Ovary (tissue), 9 donors: ENCODE results near the gene TMEM117. TPM values are rescaled to one million over a fixed set of nuclear protein-coding genes. Genes with fewer than 3 reads are reported as not detected.

Source experiments
- DNase-seq, 5 donors: peaks; one replicate each; pipeline ENCODE4 v3.0.0-alpha.2; 2019 to 2020
- H3K27ac ChIP-seq, 2 donors: fragments of 200-600 bp; one replicate each; pipeline versions ENCODE4 v1.5.1 to v1.8.0; 2019 to 2022
- H3K27me3 ChIP-seq: fragments of 200-600 bp; one replicate; pipeline ENCODE4 v1.8.0; 2022
- H3K36me3 ChIP-seq: fragments of 200-600 bp; sonication (generic); one replicate; pipeline ENCODE4 v1.5.1; 2019
- H3K4me1 ChIP-seq: one replicate; pipeline ENCODE4 v1.8.1; 2013; ENCODE audit warnings: mild to moderate bottlenecking, moderate library complexity; ENCODE audit not compliant: insufficient read depth
- H3K4me3 ChIP-seq: fragments of 200-600 bp; sonication (generic); one replicate; pipeline ENCODE4 v1.5.1; 2017
- H3K9me3 ChIP-seq, 2 donors: fragments of 200-600 bp in 1 of 2; sonication (generic) in 1 of 2; one replicate each; pipeline versions ENCODE4 v1.5.1 to v1.8.1; 2013 to 2019; ENCODE audit warnings: mild to moderate bottlenecking in 1 of 2, moderate library complexity in 1 of 2
- EP300 ChIP-seq: sonication (generic); formaldehyde crosslinking; IDR thresholded peaks from one replicate; pipeline ENCODE4 v1.6.1; 2017; ENCODE audit warnings: antibody characterized with exemption
- POLR2A ChIP-seq: fragments of 450-650 bp; IDR thresholded peaks from one replicate; pipeline ENCODE4 v1.6.1; 2017; ENCODE audit warnings: antibody characterized with exemption, mild to moderate bottlenecking, moderate library complexity
- WGBS, 3 donors: extraction: QIAGEN DNeasy Blood & Tissue Kit in 1 of 3; methylation state at CpG; one replicate each; pipeline versions ENCODE4 v1.1.5 to v1.1.7; 2013 to 2017; 5-methylcytosine and 5-hydroxymethylcytosine counted together
- intact Hi-C, 4 donors: fragments of 100-400 bp; cut with DNase I; formaldehyde crosslinking; loops; one replicate each; pipeline versions ENCODE4 v1.11.0 to v1.15.1; 2022 to 2023
- polyA plus RNA-seq, 2 donors: library from polyadenylated mRNA; stranded (reverse); fragments of 200-250 nt in 1 of 2; fragments of 350-450 nt in 1 of 2; fragmentation: Illumina TruSeq in 1 of 2; extraction: RNeasy Lipid Tissue Mini Kit (QIAGEN cat#74804) in 1 of 2; gene quantifications; one replicate each; pipeline ENCODE4 v1.2.3, GENCODE V29; 2013 to 2014
- total RNA-seq, 7 donors: library from RNA; depleted of rRNA in 2 of 7; stranded (reverse); fragments of >200 nt in 2 of 7; fragmentation: NEBNext Ultra II Directional in 3 of 7; extraction: Animal tissue kit (Norgen Biotek cat#: 25700) in 3 of 7; gene quantifications; one replicate each; pipeline versions ENCODE4 v1.1.0 to v1.2.4, GENCODE V29; 2016 to 2023
- TF ChIP-seq, protein P1 (sequence below), 3 donors: fragments of 450-650 bp in 2 of 3; fragments of 200-600 bp in 1 of 3; IDR thresholded peaks; one replicate each; pipeline versions ENCODE4 v1.5.1 to v1.8.0; 2016 to 2022; ENCODE audit warnings: antibody characterized with exemption in 3 of 3, mild to moderate bottlenecking in 1 of 3
- donor health status: DM: no; HTN: no; CAD: no; lungs with moderate emphysema.
- donor health status: DM: no; HTN: no; CAD: no.
- donor health status: Bipolar disorder and iron deficiency.
- donor health status: DM: yes; HTN: yes; CAD: no.
- donor health status: DM: no; HTN: no; CAD: no.
- donor health status: DM: yes; HTN: yes; CAD: no.

TMEM117 gene
- total and polyA plus RNA-seq, 9 donors, result 3.5 to 19.3 (median 6.3) TPM

DNA sequence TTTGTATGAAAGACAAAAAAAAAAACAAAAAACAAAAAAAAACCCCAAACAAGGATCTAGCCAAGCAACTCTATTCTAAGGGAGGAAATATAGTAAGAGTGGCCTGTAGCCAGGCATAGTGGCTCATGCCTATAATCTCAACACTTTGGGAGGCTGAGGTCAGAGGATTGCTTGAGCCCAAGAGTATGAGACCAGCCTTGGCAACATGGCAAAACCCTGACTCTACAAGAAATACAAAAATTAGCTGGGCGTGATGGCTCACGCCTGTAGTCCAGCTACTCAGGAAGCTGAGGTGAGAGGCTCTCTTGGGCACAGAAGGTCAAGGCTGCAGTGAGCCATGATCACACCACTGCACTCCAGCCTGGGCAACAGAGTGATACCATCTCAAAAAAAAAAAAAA lies 47.9 kb downstream of the TMEM117 start:
- no peaks in the 10 kb centered on the region for H3K9me3 ChIP-seq
- 84 to 97% (median 92%) methylated on average over 2 of the region's 2 CpGs for WGBS, 3 donors
- TF ChIP-seq, protein P1, sequence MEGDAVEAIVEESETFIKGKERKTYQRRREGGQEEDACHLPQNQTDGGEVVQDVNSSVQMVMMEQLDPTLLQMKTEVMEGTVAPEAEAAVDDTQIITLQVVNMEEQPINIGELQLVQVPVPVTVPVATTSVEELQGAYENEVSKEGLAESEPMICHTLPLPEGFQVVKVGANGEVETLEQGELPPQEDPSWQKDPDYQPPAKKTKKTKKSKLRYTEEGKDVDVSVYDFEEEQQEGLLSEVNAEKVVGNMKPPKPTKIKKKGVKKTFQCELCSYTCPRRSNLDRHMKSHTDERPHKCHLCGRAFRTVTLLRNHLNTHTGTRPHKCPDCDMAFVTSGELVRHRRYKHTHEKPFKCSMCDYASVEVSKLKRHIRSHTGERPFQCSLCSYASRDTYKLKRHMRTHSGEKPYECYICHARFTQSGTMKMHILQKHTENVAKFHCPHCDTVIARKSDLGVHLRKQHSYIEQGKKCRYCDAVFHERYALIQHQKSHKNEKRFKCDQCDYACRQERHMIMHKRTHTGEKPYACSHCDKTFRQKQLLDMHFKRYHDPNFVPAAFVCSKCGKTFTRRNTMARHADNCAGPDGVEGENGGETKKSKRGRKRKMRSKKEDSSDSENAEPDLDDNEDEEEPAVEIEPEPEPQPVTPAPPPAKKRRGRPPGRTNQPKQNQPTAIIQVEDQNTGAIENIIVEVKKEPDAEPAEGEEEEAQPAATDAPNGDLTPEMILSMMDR (IDR thresholded peaks at IDR 0.05), result no peak
- TF ChIP-seq EP300 (no peak), POLR2A (no peak)
- no peak for DNase-seq
- H3K4me1 ChIP-seq, result no peaks in the 10 kb centered on the region
- intact Hi-C loops, result no loop called here
- no peak overlapping the region for H3K27ac ChIP-seq
- H3K4me3 ChIP-seq, result no peak overlapping the region
- H3K36me3 ChIP-seq, result no peaks in the 10 kb centered on the region
- H3K27me3 ChIP-seq, result no peaks in the 10 kb centered on the region

DNA sequence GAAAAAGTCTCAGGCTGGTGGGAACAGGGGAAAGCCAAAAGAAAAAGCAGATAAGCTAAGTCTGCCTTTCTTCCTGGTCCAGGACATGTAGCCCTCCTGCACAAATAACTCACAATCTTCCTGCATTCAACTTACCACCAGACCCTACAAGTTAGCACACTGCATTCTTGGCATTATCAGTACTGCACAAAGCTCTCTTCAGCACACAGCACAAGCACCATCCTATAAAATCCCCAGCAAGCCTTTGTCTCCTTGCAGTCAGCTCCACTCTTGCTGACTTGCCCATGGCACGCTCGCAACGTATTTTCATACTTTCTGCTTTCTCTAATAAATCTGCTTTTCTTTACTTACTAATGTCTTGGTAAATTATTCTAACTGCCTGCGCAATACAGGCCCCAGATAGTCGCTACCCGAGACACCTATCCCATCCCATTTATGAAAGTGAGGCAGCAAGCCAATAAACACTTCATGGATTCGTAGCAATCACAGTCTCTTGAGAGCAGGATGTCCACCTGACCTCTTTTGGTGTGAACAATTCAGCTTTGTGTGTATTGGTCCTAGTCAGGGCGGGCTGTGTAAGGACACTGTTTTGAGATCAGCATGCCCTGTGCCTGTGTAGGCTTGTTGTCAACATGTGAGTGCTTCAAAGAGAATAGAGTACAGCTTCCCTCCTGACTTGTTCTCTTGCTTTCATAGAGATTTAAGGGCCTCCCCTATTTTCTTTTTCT lies 49.0 kb downstream of the TMEM117 start:
- H3K4me3 ChIP-seq, result no peak overlapping the region
- no peak for DNase-seq
- H3K27me3 ChIP-seq, result no peaks in the 10 kb centered on the region
- intact Hi-C loops, result no loop called here
- TF ChIP-seq POLR2A, result no peak
- H3K4me1 ChIP-seq, result no peaks in the 10 kb centered on the region
- WGBS, 3 donors, result 68 to 80% (median 77%) methylated on average over 8 of the region's 8 CpGs
- H3K9me3 ChIP-seq, result no peaks in the 10 kb centered on the region
- no peak overlapping the region for H3K27ac ChIP-seq
- no peaks in the 10 kb centered on the region for H3K36me3 ChIP-seq

DNA sequence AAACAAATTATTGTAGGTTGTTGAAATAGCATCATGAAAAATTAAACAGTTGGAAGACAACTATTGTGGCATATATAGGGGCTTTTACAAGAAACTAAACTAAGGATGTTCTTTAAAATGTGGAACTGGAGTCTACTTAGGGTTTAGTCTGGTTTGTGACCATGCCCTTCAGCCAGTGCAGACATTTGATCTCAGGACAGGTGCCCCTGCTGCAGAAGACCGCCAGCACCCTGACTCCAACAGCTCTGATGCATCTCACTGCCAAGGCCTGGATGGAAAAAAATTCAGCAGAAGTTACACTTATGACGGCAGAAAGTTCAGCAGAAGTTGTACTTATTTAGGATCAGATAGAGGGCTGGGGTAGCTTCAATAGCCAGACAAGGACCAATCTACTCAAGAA lies 51.5 kb downstream of the TMEM117 start:
- TF ChIP-seq EP300, result no peak
- TF ChIP-seq, protein P1 (IDR thresholded peaks at IDR 0.05), result no peak
- TF ChIP-seq POLR2A, result no peak
- no peaks in the 10 kb centered on the region for H3K36me3 ChIP-seq
- no peaks in the 10 kb centered on the region for H3K4me1 ChIP-seq
- no peak overlapping the region for H3K4me3 ChIP-seq
- H3K27ac ChIP-seq, result no peak overlapping the region
- no peak for DNase-seq
- H3K27me3 ChIP-seq, result no peaks in the 10 kb centered on the region
- intact Hi-C loops, result no loop called here
- 92 to 98% (median 94%) methylated on average over 2 of the region's 2 CpGs for WGBS, 3 donors
- H3K9me3 ChIP-seq, result no peaks in the 10 kb centered on the region

DNA sequence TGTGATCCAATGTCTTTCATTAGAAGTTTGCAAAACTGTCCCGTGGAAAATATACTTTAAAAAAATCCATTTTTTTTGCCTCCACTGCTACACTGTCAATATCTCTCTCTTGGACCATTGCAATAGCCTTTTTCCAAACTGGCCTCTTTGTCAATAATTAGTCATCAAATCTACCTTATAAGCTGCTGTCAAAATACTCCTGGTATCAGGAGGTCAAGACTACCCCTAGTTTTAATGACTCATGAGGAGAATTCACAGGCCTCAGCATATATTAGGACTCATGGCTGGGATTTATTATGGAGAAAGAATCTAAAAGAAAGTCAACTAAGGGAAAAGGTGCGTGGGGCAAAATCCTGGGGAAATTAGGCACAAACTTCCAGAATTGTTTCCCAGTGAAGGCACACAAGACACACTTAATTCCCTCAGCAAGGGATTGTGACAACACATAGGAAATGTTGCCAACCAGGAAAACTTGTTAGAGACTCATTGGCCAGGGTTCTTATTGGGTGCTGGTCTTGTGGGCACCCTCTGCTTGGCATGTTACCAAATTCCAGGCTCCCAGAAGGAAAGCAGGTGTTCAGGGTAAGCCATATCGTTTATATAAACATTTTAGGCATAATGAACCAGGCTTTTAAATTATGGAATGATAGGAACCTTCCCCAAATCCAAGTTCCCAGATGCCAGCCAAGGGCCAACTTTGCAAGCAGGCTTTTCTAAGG lies 56.1 kb downstream of the TMEM117 start:
- no peaks in the 10 kb centered on the region for H3K4me1 ChIP-seq
- no peak overlapping the region for H3K4me3 ChIP-seq
- TF ChIP-seq, protein P1 (IDR thresholded peaks at IDR 0.05), result no peak
- TF ChIP-seq POLR2A (no peak), EP300 (no peak)
- DNase-seq, result no peak
- H3K27ac ChIP-seq, result no peak overlapping the region
- H3K36me3 ChIP-seq, result no peaks in the 10 kb centered on the region
- WGBS, 3 donors, result 72 to 81% (median 74%) methylated on average over 3 of the region's 3 CpGs
- H3K27me3 ChIP-seq, result no peaks in the 10 kb centered on the region
- intact Hi-C loops, result no loop called here
- no peaks in the 10 kb centered on the region for H3K9me3 ChIP-seq

DNA sequence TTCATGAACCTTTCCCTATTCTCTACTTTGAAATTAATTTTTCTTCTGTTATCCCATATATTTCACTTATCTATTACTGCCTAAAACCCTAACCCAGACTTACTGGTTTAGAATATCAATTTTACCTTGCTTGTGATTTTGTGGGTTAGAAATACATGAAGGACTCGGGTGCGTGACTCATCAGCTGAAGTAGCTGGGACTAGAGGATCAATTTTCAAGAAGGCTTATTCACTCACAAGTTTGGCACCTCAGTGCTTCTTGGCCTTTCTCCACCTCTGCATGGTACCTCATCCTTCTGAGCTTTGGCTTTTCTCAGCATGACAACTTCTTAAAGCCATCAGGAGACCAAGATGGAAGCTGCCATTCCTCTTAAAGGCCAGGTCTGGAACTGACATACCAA lies 57.8 kb downstream of the TMEM117 start:
- 93 to 98% (median 95%) methylated on average over 2 of the region's 2 CpGs for WGBS, 3 donors
- TF ChIP-seq POLR2A (no peak), EP300 (no peak)
- TF ChIP-seq, protein P1 (IDR thresholded peaks at IDR 0.05), result no peak
- intact Hi-C loops, result no loop called here

More for the DNA sequence above, 57.8 kb downstream of the TMEM117 start:
- H3K27me3 ChIP-seq, result no peaks in the 10 kb centered on the region
- H3K36me3 ChIP-seq, result no peaks in the 10 kb centered on the region
- H3K4me1 ChIP-seq, result no peaks in the 10 kb centered on the region
- H3K4me3 ChIP-seq, result no peak overlapping the region
- H3K9me3 ChIP-seq, result no peaks in the 10 kb centered on the region
- no peak for DNase-seq
- H3K27ac ChIP-seq, result no peak overlapping the region
